ENCODE data around the gene B9D2. TPM values are rescaled to one million over a fixed set of nuclear protein-coding genes. Genes with fewer than 3 reads are reported as not detected.

B9D2 gene
- total and polyA plus RNA-seq, 2 experiments from 2014 or later: 2.7 to 7.4 TPM

DNA sequence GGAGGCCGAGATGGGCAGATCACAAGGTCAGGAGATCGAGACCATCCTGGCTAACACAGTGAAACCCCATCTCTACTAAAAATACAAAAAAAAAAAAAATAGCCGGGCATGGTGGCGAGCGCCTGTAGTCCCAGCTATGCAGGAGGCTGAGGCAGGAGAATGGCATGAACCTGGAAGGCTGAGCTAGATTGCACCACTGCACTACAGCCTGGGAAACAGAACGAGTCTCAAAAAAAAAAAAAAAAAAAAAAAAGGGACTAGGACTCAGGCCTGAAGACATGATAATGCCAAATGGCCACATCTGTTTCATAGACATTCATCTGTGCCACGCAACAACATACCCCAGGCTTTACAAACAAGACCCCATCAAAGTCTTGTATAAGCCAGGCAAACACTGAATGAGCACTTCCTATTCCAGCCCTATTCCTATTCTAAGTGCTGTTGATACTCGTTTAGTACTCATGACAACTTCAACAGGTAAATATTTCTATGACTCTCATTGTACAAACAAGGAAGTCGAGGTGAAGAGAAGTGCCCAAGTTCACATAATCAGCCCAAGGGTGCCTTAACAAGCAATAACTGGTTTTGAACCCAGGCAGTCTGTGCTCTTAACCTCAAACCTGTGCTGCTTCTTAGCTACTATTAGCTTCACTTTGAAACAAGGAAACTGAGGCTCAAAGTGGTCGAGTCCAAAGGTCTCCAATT, 1.7 kb downstream of the B9D2 start:
- Histone ChIP-seq H3K9me2 (ENCODE audit: insufficient read depth) (0 out of 2 replicates have a peak, but pooled peaks cover 4% of the 10 kb centered on the region), H3K4me3 (no peak overlapping the region), H4K20me1 (replicated peaks; ENCODE audit: insufficient read depth) (no peaks in the 10 kb centered on the region), H3K27ac (ENCODE audit: low read depth) (no peak overlapping the region), H3K4me1 (ENCODE audit: insufficient read depth) (no peaks in the 10 kb centered on the region), H3K79me2 (replicated peaks; ENCODE audit: insufficient read depth) (peaks cover 6% of the 10 kb centered on the region; the same call in 1 of the 2 replicates), H2AFZ (no peak overlapping the region), H3K27me3 (ENCODE audit: insufficient read depth) (no peaks in the 10 kb centered on the region), H3F3A (replicated peaks; ENCODE audit: low read depth) (0 out of 2 replicates have a peak, but pooled peaks cover 4% of the 10 kb centered on the region), H3K36me3 (ENCODE audit: insufficient read depth) (no peaks in the 10 kb centered on the region), H3K4me2 (no peak overlapping the region)
- H3K27ac Mint-ChIP-seq: no peak overlapping the region
- no peak for DNase-seq (ENCODE audit: low spot score)
- no peak for ATAC-seq
- H3K27me3 Mint-ChIP-seq (ENCODE audit: insufficient read depth, low read depth, poor library complexity): peaks cover 9% of the 10 kb centered on the region
- no peaks in the 10 kb centered on the region for H3K36me3 Mint-ChIP-seq (ENCODE audit: low read depth)
- H3K4me3 Mint-ChIP-seq: no peak overlapping the region
- H3K9me3 Mint-ChIP-seq: no peaks in the 10 kb centered on the region
- peaks cover 3% of the 10 kb centered on the region; the same call in 2 of the 3 replicates for H3K4me1 Mint-ChIP-seq
- TF ChIP-seq, protein P1, sequence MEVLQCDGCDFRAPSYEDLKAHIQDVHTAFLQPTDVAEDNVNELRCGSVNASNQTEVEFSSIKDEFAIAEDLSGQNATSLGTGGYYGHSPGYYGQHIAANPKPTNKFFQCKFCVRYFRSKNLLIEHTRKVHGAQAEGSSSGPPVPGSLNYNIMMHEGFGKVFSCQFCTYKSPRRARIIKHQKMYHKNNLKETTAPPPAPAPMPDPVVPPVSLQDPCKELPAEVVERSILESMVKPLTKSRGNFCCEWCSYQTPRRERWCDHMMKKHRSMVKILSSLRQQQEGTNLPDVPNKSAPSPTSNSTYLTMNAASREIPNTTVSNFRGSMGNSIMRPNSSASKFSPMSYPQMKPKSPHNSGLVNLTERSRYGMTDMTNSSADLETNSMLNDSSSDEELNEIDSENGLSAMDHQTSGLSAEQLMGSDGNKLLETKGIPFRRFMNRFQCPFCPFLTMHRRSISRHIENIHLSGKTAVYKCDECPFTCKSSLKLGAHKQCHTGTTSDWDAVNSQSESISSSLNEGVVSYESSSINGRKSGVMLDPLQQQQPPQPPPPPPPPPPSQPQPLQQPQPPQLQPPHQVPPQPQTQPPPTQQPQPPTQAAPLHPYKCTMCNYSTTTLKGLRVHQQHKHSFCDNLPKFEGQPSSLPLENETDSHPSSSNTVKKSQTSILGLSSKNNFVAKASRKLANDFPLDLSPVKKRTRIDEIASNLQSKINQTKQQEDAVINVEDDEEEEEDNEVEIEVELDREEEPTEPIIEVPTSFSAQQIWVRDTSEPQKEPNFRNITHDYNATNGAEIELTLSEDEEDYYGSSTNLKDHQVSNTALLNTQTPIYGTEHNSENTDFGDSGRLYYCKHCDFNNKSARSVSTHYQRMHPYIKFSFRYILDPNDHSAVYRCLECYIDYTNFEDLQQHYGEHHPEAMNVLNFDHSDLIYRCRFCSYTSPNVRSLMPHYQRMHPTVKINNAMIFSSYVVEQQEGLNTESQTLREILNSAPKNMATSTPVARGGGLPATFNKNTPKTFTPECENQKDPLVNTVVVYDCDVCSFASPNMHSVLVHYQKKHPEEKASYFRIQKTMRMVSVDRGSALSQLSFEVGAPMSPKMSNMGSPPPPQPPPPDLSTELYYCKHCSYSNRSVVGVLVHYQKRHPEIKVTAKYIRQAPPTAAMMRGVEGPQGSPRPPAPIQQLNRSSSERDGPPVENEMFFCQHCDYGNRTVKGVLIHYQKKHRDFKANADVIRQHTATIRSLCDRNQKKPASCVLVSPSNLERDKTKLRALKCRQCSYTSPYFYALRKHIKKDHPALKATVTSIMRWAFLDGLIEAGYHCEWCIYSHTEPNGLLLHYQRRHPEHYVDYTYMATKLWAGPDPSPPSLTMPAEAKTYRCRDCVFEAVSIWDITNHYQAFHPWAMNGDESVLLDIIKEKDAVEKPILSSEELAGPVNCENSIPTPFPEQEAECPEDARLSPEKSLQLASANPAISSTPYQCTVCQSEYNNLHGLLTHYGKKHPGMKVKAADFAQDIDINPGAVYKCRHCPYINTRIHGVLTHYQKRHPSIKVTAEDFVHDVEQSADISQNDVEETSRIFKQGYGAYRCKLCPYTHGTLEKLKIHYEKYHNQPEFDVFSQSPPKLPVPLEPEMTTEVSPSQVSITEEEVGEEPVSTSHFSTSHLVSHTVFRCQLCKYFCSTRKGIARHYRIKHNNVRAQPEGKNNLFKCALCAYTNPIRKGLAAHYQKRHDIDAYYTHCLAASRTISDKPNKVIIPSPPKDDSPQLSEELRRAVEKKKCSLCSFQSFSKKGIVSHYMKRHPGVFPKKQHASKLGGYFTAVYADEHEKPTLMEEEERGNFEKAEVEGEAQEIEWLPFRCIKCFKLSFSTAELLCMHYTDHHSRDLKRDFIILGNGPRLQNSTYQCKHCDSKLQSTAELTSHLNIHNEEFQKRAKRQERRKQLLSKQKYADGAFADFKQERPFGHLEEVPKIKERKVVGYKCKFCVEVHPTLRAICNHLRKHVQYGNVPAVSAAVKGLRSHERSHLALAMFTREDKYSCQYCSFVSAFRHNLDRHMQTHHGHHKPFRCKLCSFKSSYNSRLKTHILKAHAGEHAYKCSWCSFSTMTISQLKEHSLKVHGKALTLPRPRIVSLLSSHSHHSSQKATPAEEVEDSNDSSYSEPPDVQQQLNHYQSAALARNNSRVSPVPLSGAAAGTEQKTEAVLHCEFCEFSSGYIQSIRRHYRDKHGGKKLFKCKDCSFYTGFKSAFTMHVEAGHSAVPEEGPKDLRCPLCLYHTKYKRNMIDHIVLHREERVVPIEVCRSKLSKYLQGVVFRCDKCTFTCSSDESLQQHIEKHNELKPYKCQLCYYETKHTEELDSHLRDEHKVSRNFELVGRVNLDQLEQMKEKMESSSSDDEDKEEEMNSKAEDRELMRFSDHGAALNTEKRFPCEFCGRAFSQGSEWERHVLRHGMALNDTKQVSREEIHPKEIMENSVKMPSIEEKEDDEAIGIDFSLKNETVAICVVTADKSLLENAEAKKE (CRISPR knock-in tag; IDR thresholded peaks at IDR 0.05): no peak
- TF ChIP-seq EZH2phosphoT487 (IDR thresholded peaks at IDR 0.05; ENCODE audit: unreplicated experiment) (no peak), ETS1 (IDR thresholded peaks at IDR 0.05) (no peak), ZNF331 (CRISPR knock-in tag; IDR thresholded peaks at IDR 0.05; ENCODE audit: low read depth) (no peak), JUNB (IDR thresholded peaks at IDR 0.05; ENCODE audit: unreplicated experiment) (no peak), NANOG (IDR thresholded peaks at IDR 0.05; ENCODE audit: borderline replicate concordance) (no peak), EZH2 (IDR thresholded peaks at IDR 0.05; ENCODE audit: low read depth, unreplicated experiment) (no peak), POLR2AphosphoS5 (IDR thresholded peaks at IDR 0.05; ENCODE audit: low read depth) (no peak), CREB1 (CRISPR knock-in tag; IDR thresholded peaks at IDR 0.05; ENCODE audit: low read depth) (no peak)
- TF ChIP-seq, protein P2, sequence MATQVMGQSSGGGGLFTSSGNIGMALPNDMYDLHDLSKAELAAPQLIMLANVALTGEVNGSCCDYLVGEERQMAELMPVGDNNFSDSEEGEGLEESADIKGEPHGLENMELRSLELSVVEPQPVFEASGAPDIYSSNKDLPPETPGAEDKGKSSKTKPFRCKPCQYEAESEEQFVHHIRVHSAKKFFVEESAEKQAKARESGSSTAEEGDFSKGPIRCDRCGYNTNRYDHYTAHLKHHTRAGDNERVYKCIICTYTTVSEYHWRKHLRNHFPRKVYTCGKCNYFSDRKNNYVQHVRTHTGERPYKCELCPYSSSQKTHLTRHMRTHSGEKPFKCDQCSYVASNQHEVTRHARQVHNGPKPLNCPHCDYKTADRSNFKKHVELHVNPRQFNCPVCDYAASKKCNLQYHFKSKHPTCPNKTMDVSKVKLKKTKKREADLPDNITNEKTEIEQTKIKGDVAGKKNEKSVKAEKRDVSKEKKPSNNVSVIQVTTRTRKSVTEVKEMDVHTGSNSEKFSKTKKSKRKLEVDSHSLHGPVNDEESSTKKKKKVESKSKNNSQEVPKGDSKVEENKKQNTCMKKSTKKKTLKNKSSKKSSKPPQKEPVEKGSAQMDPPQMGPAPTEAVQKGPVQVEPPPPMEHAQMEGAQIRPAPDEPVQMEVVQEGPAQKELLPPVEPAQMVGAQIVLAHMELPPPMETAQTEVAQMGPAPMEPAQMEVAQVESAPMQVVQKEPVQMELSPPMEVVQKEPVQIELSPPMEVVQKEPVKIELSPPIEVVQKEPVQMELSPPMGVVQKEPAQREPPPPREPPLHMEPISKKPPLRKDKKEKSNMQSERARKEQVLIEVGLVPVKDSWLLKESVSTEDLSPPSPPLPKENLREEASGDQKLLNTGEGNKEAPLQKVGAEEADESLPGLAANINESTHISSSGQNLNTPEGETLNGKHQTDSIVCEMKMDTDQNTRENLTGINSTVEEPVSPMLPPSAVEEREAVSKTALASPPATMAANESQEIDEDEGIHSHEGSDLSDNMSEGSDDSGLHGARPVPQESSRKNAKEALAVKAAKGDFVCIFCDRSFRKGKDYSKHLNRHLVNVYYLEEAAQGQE (IDR thresholded peaks at IDR 0.05; ENCODE audit: unreplicated experiment): no peak
